Esophagus squamous epithelium (tissue), 5 donors: ENCODE measurements around the gene RAB20. TPM values are rescaled to one million over a fixed set of nuclear protein-coding genes. Genes with fewer than 3 reads are reported as not detected.

ENCODE experiments used
- DNase-seq: peaks from one replicate; lab custom pipeline; 2025; lab: John Stamatoyannopoulos, UW
- H3K27ac ChIP-seq, 4 donors: fragments of 200-600 bp; sonication (generic); one replicate each; pipeline ENCODE4 v1.5.1; 2016 to 2019; ENCODE audit warnings: mild to moderate bottlenecking in 1 of 4
- H3K27me3 ChIP-seq, 4 donors: fragments of 200-600 bp; sonication (generic); 1 replicate in 3 of 4; 2 replicates in 1 of 4; pipeline versions ENCODE4 v1.5.1 to v1.6.0; 2017 to 2021; ENCODE audit warnings: antibody characterized with exemption in 1 of 4
- H3K36me3 ChIP-seq, 3 donors: fragments of 200-600 bp; sonication (generic); one replicate each; pipeline ENCODE4 v1.5.1; 2016 to 2019
- H3K4me1 ChIP-seq, 3 donors: fragments of 200-600 bp; sonication (generic); one replicate each; pipeline ENCODE4 v1.5.1; 2017 to 2019
- H3K4me3 ChIP-seq, 4 donors: fragments of 200-600 bp; sonication (generic); 1 replicate in 3 of 4; 2 replicates in 1 of 4; pipeline ENCODE4 v1.5.1; 2016 to 2019; ENCODE audit warnings: mild to moderate bottlenecking in 2 of 4, moderate library complexity in 1 of 4
- H3K9me3 ChIP-seq, 3 donors: fragments of 200-600 bp; sonication (generic); one replicate each; pipeline ENCODE4 v1.5.1; 2016 to 2019
- CTCF ChIP-seq, 6 experiments: fragments of 450-650 bp in 4 of 6; fragments of 200-600 bp in 2 of 6; sonication (generic) in 2 of 6; IDR thresholded peaks; one replicate each; pipeline ENCODE4 v1.5.1; 2016 to 2019; ENCODE audit warnings: antibody characterized with exemption in 6 of 6, mild to moderate bottlenecking in 4 of 6, moderate library complexity in 4 of 6
- POLR2A ChIP-seq, 4 donors: fragments of 450-650 bp; IDR thresholded peaks; one replicate each; pipeline ENCODE4 v1.6.1; 2017; ENCODE audit warnings: antibody characterized with exemption in 4 of 4, mild to moderate bottlenecking in 4 of 4, moderate library complexity in 3 of 4
- WGBS, 2 donors: methylation state at CpG; one replicate each; pipeline ENCODE4 v1.1.5; 2018; 5-methylcytosine and 5-hydroxymethylcytosine counted together
- intact Hi-C: fragments of 100-400 bp; cut with DNase I; formaldehyde crosslinking; loops from one replicate; pipeline ENCODE4 v1.15.0; 2022
- total RNA-seq, 4 donors: library from RNA; depleted of rRNA; stranded (reverse); fragments of >200 nt; gene quantifications; one replicate each; pipeline ENCODE4 v1.1.0, GENCODE V29; 2016
- donor health status: DM: yes; HTN: yes; CAD: no.

Gene RAB20
- total RNA-seq, 4 donors from 2014 or later = 1.3 to 7.2 (median 4.3) TPM

GRCh38 chr13:110511509-110512181 lies 49.9 kb downstream of the RAB20 start:
- no peak for TF ChIP-seq CTCF (IDR thresholded peaks at IDR 0.05)
- no peak for TF ChIP-seq POLR2A (IDR thresholded peaks at IDR 0.05)
- no peak overlapping the region for H3K4me3 ChIP-seq
- no peaks in the 10 kb centered on the region for H3K27me3 ChIP-seq
- H3K4me1 ChIP-seq = peaks cover 10 to 30% (median 14%) of the 10 kb centered on the region in 3 donors
- H3K9me3 ChIP-seq = no peaks in the 10 kb centered on the region
- no peak overlapping the region for H3K27ac ChIP-seq
- no peak for DNase-seq
- intact Hi-C loops = no loop called here
- H3K36me3 ChIP-seq = peaks cover 0 to 36% (median 0%) of the 10 kb centered on the region in 3 donors
- 94 to 96% methylated on average over 12 to 18 of the region's 31 CpGs for WGBS, 2 donors

- peaks cover 0 to 47% (median 0%) of the 10 kb centered on the region in 3 donors for H3K36me3 ChIP-seq
Observed at GRCh38 chr13:110509971-110510786, 51.3 kb downstream of the RAB20 start.

GRCh38 chr13:110509478-110509926 lies 52.0 kb downstream of the RAB20 start:
- Histone ChIP-seq H3K4me3 (no peak overlapping the region), H3K4me1 (peaks cover 10 to 35% (median 14%) of the 10 kb centered on the region in 3 donors), H3K27me3 (no peaks in the 10 kb centered on the region), H3K36me3 (peaks cover 0 to 53% (median 0%) of the 10 kb centered on the region in 3 donors), H3K27ac (peak overlapping the region in 3 of 4 donors; percentile 21 to 35 (median 30)), H3K9me3 (no peaks in the 10 kb centered on the region)
- no peak for DNase-seq
- TF ChIP-seq POLR2A (IDR thresholded peaks at IDR 0.05) (no peak), CTCF (IDR thresholded peaks at IDR 0.05) (no peak)
- intact Hi-C loops = no loop called here
- WGBS, 2 donors = 48 to 63% methylated on average over 2 of the region's 4 CpGs

More at GRCh38 chr13:110509971-110510786, 51.3 kb downstream of the RAB20 start:
- DNase-seq = no peak
- H3K27me3 ChIP-seq = no peaks in the 10 kb centered on the region
- intact Hi-C loops = no loop called here
- H3K9me3 ChIP-seq = no peaks in the 10 kb centered on the region
- H3K4me1 ChIP-seq = peaks cover 10 to 35% (median 14%) of the 10 kb centered on the region in 3 donors
- no peak overlapping the region for H3K4me3 ChIP-seq
- WGBS, 2 donors = 72% methylated on average over 10 to 13 of the region's 18 CpGs
- peak overlapping the region in 3 of 4 donors; percentile 21 to 35 (median 30) for H3K27ac ChIP-seq
- TF ChIP-seq POLR2A (IDR thresholded peaks at IDR 0.05) = no peak
- no peak for TF ChIP-seq CTCF (IDR thresholded peaks at IDR 0.05)

- WGBS, 2 donors = 26 to 79% methylated on average over 7 to 12 of the region's 23 CpGs
- H3K36me3 ChIP-seq = peaks cover 0 to 67% (median 9%) of the 10 kb centered on the region in 3 donors
- DNase-seq = no peak
- H3K4me1 ChIP-seq = peaks cover 10 to 35% (median 14%) of the 10 kb centered on the region in 3 donors
- no peaks in the 10 kb centered on the region for H3K27me3 ChIP-seq
- H3K9me3 ChIP-seq = no peaks in the 10 kb centered on the region
- TF ChIP-seq CTCF (IDR thresholded peaks at IDR 0.05) (peak in 4 of 6 experiments; percentile 8 to 46 (median 17)), POLR2A (IDR thresholded peaks at IDR 0.05) (no peak)
- no peak overlapping the region for H3K4me3 ChIP-seq
- intact Hi-C loops = no loop called here
- peak overlapping the region; percentile 54 to 75 (median 64) for H3K27ac ChIP-seq
Observed at GRCh38 chr13:110507678-110508381, 53.7 kb downstream of the RAB20 start.
